NOMO-1 treated with DMSO at 0.1 percent for 48 hours (cell line): ENCODE measurements around the gene HDAC9.
A peak's percentile ranks its signal among the peaks of the same experiment; 100 is the strongest.

Source experiments
- DNase-seq: peaks from one replicate; lab custom pipeline; 2025; ENCODE audit not compliant: unreplicated experiment; lab: John Stamatoyannopoulos, UW

HDAC9 gene

GRCh38 chr7:18494406-18494805 is 1.1 kb upstream of the HDAC9 start:
- no peak for DNase-seq

GRCh38 chr7:18494821-18495408 is 634 bp upstream of the HDAC9 start:
- DNase-seq, result no peak

GRCh38 chr7:18496341-18496700 is 772 bp downstream of the HDAC9 start:
- DNase-seq, result no peak

- DNase-seq, result no peak
Observed at GRCh38 chr7:18497082-18497481, 1.5 kb downstream of the HDAC9 start.

GRCh38 chr7:18497800-18498199 is 2.3 kb downstream of the HDAC9 start:
- DNase-seq, result no peak

- no peak for DNase-seq
Observed at GRCh38 chr7:18498341-18498740, 2.8 kb downstream of the HDAC9 start.

GRCh38 chr7:18499407-18500177 is 4.0 kb downstream of the HDAC9 start:
- DNase-seq, result no peak

GRCh38 chr7:18503126-18503866 is 7.7 kb downstream of the HDAC9 start:
- peak; percentile 19 for DNase-seq

GRCh38 chr7:18504965-18505364 is 9.4 kb downstream of the HDAC9 start:
- no peak for DNase-seq

- no peak for DNase-seq
Observed at GRCh38 chr7:18505870-18506460, 10.4 kb downstream of the HDAC9 start.

GRCh38 chr7:18508443-18509427 is 13.2 kb downstream of the HDAC9 start:
- DNase-seq, result peak; percentile 8

GRCh38 chr7:18509481-18509880 is 13.9 kb downstream of the HDAC9 start:
- DNase-seq, result no peak

- no peak for DNase-seq
Observed at GRCh38 chr7:18511351-18512140, 16.0 kb downstream of the HDAC9 start.

GRCh38 chr7:18513343-18513742 is 17.8 kb downstream of the HDAC9 start:
- no peak for DNase-seq

- DNase-seq, result no peak
Observed at GRCh38 chr7:18515067-18515466, 19.5 kb downstream of the HDAC9 start.

- DNase-seq, result no peak
Observed at GRCh38 chr7:18517646-18518045, 22.1 kb downstream of the HDAC9 start.

- DNase-seq, result no peak
Observed at GRCh38 chr7:18518555-18518954, 23.0 kb downstream of the HDAC9 start.

GRCh38 chr7:18520450-18521235 is 25.1 kb downstream of the HDAC9 start:
- peak; percentile 68 for DNase-seq

- DNase-seq, result no peak
Observed at GRCh38 chr7:18521236-18521589, 25.7 kb downstream of the HDAC9 start.
